Measurements from ENCODE around the gene NBAS.

Gene NBAS

DNA sequence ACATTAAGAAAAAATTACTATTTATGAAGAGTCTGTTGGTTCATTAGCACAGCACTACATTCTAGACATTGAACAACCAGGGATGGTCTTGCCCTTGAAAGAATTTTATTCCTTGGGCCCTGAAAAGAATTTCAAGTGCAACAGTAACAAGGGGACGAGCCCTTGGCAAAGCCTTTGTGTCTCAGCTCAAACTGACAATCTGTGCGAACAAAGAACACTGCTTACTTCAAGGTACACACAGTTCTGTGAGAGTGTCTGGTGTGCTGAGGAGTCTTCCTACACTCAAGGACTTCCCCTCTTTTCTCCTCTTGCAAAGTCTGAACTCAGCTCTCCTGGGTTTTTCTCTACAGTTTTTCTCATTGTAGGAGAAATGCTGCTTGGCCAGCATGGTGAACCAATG, 373.4 kb downstream of the NBAS start:
- Mint-ChIP-seq H3K9me3 (no peaks in the 10 kb centered on the region), H3K4me3 (no peak overlapping the region), H3K27me3 (ENCODE audit: low read depth) (no peaks in the 10 kb centered on the region), H3K27ac (no peak overlapping the region), H3K36me3 (ENCODE audit: low read depth) (peaks cover 33% of the 10 kb centered on the region), H3K4me1 (no peaks in the 10 kb centered on the region)
- TF ChIP-seq, protein P1, sequence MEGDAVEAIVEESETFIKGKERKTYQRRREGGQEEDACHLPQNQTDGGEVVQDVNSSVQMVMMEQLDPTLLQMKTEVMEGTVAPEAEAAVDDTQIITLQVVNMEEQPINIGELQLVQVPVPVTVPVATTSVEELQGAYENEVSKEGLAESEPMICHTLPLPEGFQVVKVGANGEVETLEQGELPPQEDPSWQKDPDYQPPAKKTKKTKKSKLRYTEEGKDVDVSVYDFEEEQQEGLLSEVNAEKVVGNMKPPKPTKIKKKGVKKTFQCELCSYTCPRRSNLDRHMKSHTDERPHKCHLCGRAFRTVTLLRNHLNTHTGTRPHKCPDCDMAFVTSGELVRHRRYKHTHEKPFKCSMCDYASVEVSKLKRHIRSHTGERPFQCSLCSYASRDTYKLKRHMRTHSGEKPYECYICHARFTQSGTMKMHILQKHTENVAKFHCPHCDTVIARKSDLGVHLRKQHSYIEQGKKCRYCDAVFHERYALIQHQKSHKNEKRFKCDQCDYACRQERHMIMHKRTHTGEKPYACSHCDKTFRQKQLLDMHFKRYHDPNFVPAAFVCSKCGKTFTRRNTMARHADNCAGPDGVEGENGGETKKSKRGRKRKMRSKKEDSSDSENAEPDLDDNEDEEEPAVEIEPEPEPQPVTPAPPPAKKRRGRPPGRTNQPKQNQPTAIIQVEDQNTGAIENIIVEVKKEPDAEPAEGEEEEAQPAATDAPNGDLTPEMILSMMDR (IDR thresholded peaks at IDR 0.05; ENCODE audit: unreplicated experiment in 3 of 3) = no peak

GRCh38 chr2:15186118-15186517, 375.0 kb downstream of the NBAS start:
- Mint-ChIP-seq H3K4me1 (no peaks in the 10 kb centered on the region), H3K9me3 (no peaks in the 10 kb centered on the region), H3K27me3 (ENCODE audit: low read depth) (no peaks in the 10 kb centered on the region), H3K27ac (no peak overlapping the region), H3K36me3 (ENCODE audit: low read depth) (peaks cover 38% of the 10 kb centered on the region), H3K4me3 (no peak overlapping the region)
- TF ChIP-seq, protein P1 (IDR thresholded peaks at IDR 0.05; ENCODE audit: unreplicated experiment in 3 of 3) = no peak

DNA sequence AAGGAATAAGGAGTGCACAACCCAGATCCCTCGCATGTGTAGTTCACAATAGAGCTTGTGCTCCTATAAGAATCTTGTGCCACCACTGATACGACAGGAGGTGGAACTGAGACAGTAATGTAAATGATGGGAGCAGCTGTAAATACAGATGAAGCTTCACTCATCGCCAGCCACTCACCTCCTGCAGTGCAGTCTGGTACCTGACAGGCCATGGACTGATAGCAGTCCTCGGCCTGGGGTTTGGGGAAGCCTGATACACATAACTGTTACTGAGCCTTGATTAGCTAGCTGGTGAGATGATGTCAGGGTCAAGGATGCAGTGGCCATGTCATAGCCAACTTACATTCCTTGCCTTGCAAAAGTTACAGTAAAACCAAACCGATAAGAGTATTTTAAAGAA, 376.6 kb downstream of the NBAS start:
- TF ChIP-seq, protein P1 (IDR thresholded peaks at IDR 0.05; ENCODE audit: unreplicated experiment in 3 of 3) = no peak
- Mint-ChIP-seq H3K27me3 (ENCODE audit: low read depth) (no peaks in the 10 kb centered on the region), H3K36me3 (ENCODE audit: low read depth) (peaks cover 34% of the 10 kb centered on the region)

GRCh38 chr2:15182275-15182674, 378.9 kb downstream of the NBAS start:
- Mint-ChIP-seq H3K4me1 (peaks cover 3% of the 10 kb centered on the region), H3K27ac (no peak overlapping the region), H3K4me3 (no peak overlapping the region), H3K9me3 (no peaks in the 10 kb centered on the region), H3K36me3 (ENCODE audit: low read depth) (peaks cover 38% of the 10 kb centered on the region), H3K27me3 (ENCODE audit: low read depth) (no peaks in the 10 kb centered on the region)
- TF ChIP-seq, protein P1 (IDR thresholded peaks at IDR 0.05; ENCODE audit: unreplicated experiment in 3 of 3) = no peak

More for the DNA sequence above, 376.6 kb downstream of the NBAS start:
- no peaks in the 10 kb centered on the region for H3K4me1 Mint-ChIP-seq
- H3K9me3 Mint-ChIP-seq = no peaks in the 10 kb centered on the region
- no peak overlapping the region for H3K4me3 Mint-ChIP-seq
- H3K27ac Mint-ChIP-seq = no peak overlapping the region

DNA sequence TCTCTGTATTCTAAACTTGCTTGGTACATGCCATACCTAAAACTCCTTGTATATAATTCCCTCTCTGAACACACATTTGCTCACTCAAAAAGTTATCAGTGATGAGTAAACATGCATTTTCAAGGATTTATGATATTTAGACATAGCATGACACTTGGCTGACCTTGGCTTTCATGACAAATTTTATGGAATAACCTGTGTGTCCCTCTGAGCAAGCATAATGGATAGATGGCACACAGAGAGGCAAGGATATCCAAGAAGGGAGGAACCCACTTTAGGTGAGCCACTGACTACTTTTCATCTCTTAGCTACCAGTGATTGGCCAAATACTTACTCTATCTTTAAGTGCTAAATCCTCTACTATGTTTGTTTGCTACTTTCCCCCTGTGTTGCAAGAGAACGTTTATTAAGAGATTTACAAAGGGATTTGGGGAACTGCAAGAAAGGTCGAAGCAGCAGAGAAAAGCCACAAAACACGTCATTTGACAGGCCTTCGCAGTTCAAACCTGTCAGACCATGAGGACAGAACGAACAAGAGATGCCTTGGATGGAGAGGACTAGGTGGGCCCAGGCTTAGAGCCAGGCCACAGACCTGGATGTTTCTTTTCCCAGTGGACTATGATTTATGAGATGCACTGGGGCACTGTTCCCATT, 379.9 kb downstream of the NBAS start:
- no peaks in the 10 kb centered on the region for H3K9me3 Mint-ChIP-seq
- TF ChIP-seq, protein P1 (IDR thresholded peaks at IDR 0.05; ENCODE audit: unreplicated experiment in 3 of 3) = no peak
- H3K4me3 Mint-ChIP-seq = no peak overlapping the region
- H3K4me1 Mint-ChIP-seq = peaks cover 6% of the 10 kb centered on the region
- no peaks in the 10 kb centered on the region for H3K27me3 Mint-ChIP-seq (ENCODE audit: low read depth)
- H3K36me3 Mint-ChIP-seq (ENCODE audit: low read depth) = peaks cover 40% of the 10 kb centered on the region
- no peak overlapping the region for H3K27ac Mint-ChIP-seq

DNA sequence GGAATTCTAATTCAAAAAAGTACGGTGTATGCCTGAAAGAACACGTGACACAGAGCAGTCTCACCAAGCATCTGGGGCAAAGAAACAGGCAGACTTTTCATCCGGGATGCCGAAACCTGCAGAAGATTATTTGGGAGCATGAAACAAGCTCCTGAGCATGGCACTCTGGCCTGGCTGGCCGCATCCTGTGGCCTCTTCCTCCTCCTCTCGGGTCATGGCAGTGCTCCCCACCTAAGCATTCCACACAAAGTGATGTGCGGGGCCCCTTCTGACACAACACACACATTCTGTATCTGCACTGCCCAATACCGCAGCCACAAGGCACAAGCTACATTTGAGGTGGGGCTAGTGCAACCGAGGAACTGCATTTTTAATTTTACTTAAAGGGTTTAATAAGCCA, 380.8 kb downstream of the NBAS start:
- Mint-ChIP-seq H3K27ac (no peak overlapping the region), H3K36me3 (ENCODE audit: low read depth) (peaks cover 47% of the 10 kb centered on the region), H3K4me3 (no peak overlapping the region), H3K9me3 (no peaks in the 10 kb centered on the region), H3K27me3 (ENCODE audit: low read depth) (no peaks in the 10 kb centered on the region), H3K4me1 (peaks cover 6% of the 10 kb centered on the region)
- TF ChIP-seq, protein P1 (IDR thresholded peaks at IDR 0.05; ENCODE audit: unreplicated experiment in 3 of 3) = no peak
